ENCODE results near the gene LRRC74B. TPM values are rescaled to one million over a fixed set of nuclear protein-coding genes. Genes with fewer than 3 reads are reported as not detected.
"Not testable (repeated sequence)": the region's sequence is repeated elsewhere in the genome, so short reads cannot be mapped to it uniquely, and the experiment has no call there.

The LRRC74B gene
- total RNA-seq, 2 experiments from 2014 or later = not detected

GRCh38 chr22:21070690-21071615 is 25.2 kb downstream of the LRRC74B start:
- Mint-ChIP-seq H3K4me3 (no peak overlapping the region), H3K9me3 (no peaks in the 10 kb centered on the region), H3K36me3 (ENCODE audit: low read depth) (no peaks in the 10 kb centered on the region), H3K27ac (no peak overlapping the region), H3K27me3 (no peaks in the 10 kb centered on the region), H3K4me1 (ENCODE audit: low read depth) (peaks cover 5% of the 10 kb centered on the region)
- POLR2A ChIA-PET = no interaction called here
- no peak for ATAC-seq
- TF ChIP-seq CTCF (IDR thresholded peaks at IDR 0.05) = no peak
- intact Hi-C loops (cut with micrococcal nuclease) = no loop called here
- CTCF ChIA-PET = no interaction called here
- no peak for DNase-seq

- ATAC-seq; H3K4me1 Mint-ChIP-seq (ENCODE audit: low read depth); intact Hi-C loops (cut with micrococcal nuclease); POLR2A ChIA-PET; H3K27me3 Mint-ChIP-seq; H3K27ac Mint-ChIP-seq; H3K9me3 Mint-ChIP-seq; H3K36me3 Mint-ChIP-seq (ENCODE audit: low read depth); H3K4me3 Mint-ChIP-seq; DNase-seq: not testable (repeated sequence)
- CTCF ChIA-PET = interaction anchor here (1.1 kb wide), 1 partner anchor 31 kb away, joined by 6 read pairs; no protein-coding TSS in a partner anchor
Measured at GRCh38 chr22:21071796-21072195, 26.1 kb downstream of the LRRC74B start.

- Mint-ChIP-seq H3K4me3 (no peak overlapping the region), H3K27ac (no peak overlapping the region), H3K36me3 (ENCODE audit: low read depth) (no peaks in the 10 kb centered on the region), H3K9me3 (no peaks in the 10 kb centered on the region), H3K27me3 (no peaks in the 10 kb centered on the region), H3K4me1 (ENCODE audit: low read depth) (peaks cover 4% of the 10 kb centered on the region)
- no peak for ATAC-seq
- intact Hi-C loops (cut with micrococcal nuclease) = no loop called here
- no peak for TF ChIP-seq CTCF (IDR thresholded peaks at IDR 0.05)
- DNase-seq = no peak
- ChIA-PET CTCF (interaction anchor here (1.1 kb wide), 1 partner anchor 29 kb away, joined by 6 read pairs; no protein-coding TSS in a partner anchor), POLR2A (no interaction called here)
Measured at GRCh38 chr22:21073023-21073422, 27.3 kb downstream of the LRRC74B start.

- no peak for ATAC-seq
- CTCF ChIA-PET = no interaction called here
- no peaks in the 10 kb centered on the region for H3K9me3 Mint-ChIP-seq
Measured at GRCh38 chr22:21073482-21073881, 27.7 kb downstream of the LRRC74B start.

GRCh38 chr22:21074102-21074715 is 28.5 kb downstream of the LRRC74B start:
- intact Hi-C loops (cut with micrococcal nuclease) = no loop called here
- ChIA-PET CTCF (no interaction called here), POLR2A (interaction anchor here (0.5 kb wide), 1 partner anchor 7 kb away, joined by 3 read pairs; no protein-coding TSS in a partner anchor)
- Mint-ChIP-seq H3K9me3 (no peaks in the 10 kb centered on the region), H3K27me3 (no peaks in the 10 kb centered on the region), H3K27ac (no peak overlapping the region), H3K4me1 (ENCODE audit: low read depth) (no peaks in the 10 kb centered on the region), H3K4me3 (no peak overlapping the region), H3K36me3 (ENCODE audit: low read depth) (no peaks in the 10 kb centered on the region)
- DNase-seq (no peak), ATAC-seq (no peak)
- no peak for TF ChIP-seq CTCF (IDR thresholded peaks at IDR 0.05)

More at GRCh38 chr22:21073482-21073881, 27.7 kb downstream of the LRRC74B start:
- H3K27me3 Mint-ChIP-seq = no peaks in the 10 kb centered on the region
- H3K27ac Mint-ChIP-seq = no peak overlapping the region
- DNase-seq = no peak
- H3K4me3 Mint-ChIP-seq = no peak overlapping the region
- no peaks in the 10 kb centered on the region for H3K36me3 Mint-ChIP-seq (ENCODE audit: low read depth)
- TF ChIP-seq CTCF (IDR thresholded peaks at IDR 0.05) = no peak
- intact Hi-C loops (cut with micrococcal nuclease) = no loop called here
- POLR2A ChIA-PET = interaction anchor here (0.5 kb wide), 1 partner anchor 8 kb away, joined by 3 read pairs; no protein-coding TSS in a partner anchor
- H3K4me1 Mint-ChIP-seq (ENCODE audit: low read depth) = no peaks in the 10 kb centered on the region

Measured in activated CD8-positive, alpha-beta T cell treated with anti-CD3 and anti-CD28 coated beads for 36 hours (primary cell).